HT-29 (cell line): ENCODE results near the gene DNASE1. TPM values are rescaled to one million over a fixed set of nuclear protein-coding genes. Genes with fewer than 3 reads are reported as not detected.
"Not testable (repeated sequence)": the region's sequence is repeated elsewhere in the genome, so short reads cannot be mapped to it uniquely, and the experiment has no call there.

Experiments
- DNase-seq: peaks from one replicate; pipeline ENCODE4 v3.0.0-alpha.2; 2015; ENCODE audit warnings: low spot score
- total RNA-seq: library from RNA; depleted of rRNA; stranded (reverse); fragments of >200 nt; shearing (Covaris generic); gene quantifications from 2 replicates; pipeline ENCODE4 v1.2.3, GENCODE V29; 2014

DNASE1 gene
- total RNA-seq, 1 experiment from 2014 or later, result 46.6 TPM

DNA sequence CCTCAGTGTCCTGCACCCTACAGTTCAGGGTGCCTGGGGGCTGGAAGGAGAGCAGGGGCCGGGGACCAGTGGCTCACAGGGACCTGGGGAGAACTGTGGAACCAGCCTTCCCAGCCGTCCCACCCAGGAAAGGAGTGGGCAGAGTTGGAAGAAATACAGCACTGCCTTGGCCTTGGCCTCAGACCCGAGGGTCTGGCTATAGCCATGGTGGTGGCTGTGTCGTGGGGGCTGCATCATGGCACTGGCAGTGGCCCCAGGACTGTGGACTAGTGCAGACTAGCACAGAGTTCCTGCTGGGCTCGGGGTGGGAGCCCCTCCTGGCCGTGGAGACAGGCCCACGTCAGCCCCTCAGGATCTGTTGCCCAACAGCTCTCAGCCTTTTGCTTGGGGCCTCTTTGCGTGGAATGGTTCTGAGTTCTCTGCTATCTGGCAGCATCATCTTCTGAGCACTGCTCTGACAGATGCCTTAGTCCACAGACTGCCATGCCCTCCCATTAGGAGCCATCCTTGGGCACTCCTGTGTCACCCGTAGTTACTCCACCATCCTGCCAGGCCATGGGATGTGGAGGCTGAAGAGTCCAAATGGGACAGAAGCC lies 12.6 kb upstream of the DNASE1 start:
- no peak for DNase-seq

DNA sequence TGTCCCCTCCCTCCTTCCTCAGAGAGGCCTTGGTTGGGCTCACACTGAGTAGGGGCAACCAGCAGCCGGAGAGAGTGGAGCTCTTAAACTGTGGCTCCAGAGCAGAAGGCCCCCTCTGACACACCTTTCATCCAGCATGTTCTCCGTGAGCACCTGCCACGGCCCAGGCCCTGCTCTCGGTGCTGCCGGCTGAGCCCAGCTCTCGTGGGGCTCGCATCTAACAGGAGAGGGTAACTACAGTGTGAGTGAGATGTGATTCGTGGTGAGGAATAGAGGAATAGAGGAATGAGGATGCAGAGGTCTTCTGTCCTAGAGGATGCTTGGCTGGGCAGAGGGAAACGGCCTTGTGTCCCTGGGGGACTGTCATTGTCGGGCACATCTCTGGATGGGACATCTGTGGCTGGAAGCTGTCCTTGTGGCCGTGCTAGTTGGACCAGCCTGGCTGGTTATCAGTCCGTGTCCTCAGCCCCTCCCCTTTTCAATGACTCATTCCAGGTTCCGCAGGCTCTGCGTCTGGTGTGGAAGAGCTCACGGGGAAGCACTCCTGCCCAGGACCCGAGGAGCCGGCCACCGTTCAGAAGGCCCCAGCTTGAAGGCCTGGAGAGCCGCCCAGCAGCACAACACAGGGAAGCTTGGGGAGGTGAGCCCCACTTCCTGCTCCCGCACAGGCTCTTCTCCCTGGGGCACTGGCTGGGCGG lies 11.9 kb upstream of the DNASE1 start:
- peak; percentile 89 for DNase-seq

DNA sequence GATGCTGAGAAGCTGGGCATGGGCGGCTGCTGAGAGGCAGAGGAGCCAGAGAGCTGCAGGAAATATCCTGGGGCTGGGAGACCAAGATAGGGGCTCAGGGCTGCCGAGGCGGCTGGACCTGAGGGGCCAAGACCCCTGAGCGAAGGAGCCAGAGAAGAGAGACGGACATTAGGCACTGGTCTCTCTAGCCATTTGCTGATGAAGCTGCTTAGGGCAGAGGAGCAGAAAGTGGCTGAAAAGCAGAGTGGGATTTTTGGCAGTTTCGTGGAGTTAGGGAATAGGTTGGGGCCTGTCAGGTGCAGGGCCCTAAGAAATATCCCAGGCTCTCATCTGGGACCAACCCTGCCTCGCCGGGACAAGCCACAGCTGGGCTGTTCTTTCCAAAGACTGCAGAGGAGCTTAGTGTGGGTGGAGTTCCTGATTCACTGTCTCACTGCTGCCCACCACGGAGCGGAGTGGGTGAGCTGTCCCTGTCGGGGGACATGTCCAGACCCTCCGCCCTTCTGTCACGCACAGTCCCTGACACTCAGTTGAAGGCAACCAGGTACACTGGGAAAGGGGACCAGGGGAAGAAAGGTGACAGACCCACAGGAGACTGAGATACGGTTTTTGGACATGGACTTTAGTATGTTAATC lies 11.3 kb upstream of the DNASE1 start:
- DNase-seq, result peak; percentile 5

DNA sequence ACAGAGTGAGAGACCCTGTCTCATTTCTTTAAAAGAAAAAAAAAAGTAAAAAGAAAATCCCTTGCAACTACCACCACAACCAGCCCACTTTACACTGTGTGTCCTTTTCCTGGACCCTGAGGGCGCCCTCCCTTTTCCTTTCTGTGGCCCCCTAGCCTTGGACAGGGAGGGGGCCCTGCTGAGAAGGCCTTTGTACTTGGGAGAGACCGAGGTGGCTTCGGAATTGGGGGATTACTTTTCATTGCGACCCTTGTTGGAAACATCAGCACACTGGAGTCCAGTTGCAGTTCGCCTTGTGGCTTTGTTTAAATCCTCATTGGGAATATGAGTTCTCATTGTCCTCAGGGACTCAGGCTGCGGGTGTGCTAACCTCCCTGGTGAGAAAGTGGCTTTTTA lies 9.4 kb upstream of the DNASE1 start:
- DNase-seq, result no peak

DNA sequence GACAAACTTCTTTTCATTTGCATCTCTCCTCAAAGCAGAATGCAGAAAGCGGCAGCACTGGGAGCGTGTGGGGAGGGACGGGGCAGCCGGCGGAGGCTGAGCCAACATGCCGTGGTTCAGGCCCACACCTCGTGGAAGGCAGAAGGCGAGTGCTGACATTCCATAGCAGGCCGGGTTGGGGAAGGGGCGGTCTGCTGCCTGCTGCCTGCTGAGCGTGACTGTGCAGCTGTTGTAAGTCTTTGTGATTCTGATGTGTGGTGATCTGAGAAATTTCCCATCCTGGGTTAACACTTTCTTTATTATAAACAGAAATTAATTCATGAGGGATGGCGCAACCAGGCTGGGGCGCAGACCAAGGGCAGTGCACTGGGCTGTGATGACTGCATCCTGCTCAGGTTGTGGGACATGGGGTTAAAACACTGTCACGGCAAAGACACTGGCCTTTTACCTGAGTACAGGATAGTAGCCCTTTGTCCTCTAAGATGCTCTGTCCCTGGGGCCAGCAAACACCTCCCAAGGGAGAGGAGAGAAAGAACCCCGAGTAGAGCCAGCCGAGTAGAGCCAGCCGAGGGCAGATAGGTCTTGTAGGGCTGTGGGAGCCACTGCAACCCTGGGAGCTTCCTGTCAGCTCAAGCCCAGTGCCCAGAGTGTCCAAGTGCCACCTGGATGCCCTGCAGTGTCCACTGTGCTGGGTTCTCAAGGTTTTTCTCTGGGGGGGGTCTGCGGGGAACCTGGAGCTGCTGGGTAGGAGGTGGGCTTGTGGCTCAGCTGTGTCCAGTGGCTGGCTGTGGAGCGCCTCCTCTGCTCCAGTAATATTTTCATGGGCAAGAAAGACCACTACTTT lies 8.8 kb upstream of the DNASE1 start:
- DNase-seq, result peak; percentile 73

DNA sequence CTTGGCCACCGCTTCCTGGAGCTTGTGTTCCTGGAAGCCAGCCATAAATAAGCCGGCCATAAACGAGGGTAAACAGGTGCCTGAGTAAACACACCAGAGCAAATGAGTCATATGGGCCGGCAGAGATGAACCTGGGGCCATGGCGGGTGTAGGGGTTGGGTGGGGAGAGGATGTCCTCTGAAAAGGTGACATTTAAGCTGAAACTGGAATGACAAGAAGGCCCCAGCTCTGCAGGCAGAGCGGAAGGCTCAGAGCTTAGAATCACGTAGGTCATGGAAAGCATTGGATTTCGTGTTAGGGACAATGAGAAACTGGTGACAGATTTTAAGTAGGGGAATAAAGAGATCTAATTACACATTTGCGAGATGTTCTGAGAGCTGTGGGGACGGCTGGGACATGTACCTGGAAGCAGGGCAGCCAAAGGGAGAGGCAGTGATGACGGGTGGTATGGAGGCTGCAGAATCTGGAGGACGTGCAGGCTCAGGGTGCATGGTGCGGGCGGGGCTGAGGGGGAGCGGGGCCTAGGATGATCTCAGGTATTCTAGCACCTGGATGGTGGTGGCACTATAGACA lies 8.1 kb upstream of the DNASE1 start:
- peak; percentile 89 for DNase-seq

DNA sequence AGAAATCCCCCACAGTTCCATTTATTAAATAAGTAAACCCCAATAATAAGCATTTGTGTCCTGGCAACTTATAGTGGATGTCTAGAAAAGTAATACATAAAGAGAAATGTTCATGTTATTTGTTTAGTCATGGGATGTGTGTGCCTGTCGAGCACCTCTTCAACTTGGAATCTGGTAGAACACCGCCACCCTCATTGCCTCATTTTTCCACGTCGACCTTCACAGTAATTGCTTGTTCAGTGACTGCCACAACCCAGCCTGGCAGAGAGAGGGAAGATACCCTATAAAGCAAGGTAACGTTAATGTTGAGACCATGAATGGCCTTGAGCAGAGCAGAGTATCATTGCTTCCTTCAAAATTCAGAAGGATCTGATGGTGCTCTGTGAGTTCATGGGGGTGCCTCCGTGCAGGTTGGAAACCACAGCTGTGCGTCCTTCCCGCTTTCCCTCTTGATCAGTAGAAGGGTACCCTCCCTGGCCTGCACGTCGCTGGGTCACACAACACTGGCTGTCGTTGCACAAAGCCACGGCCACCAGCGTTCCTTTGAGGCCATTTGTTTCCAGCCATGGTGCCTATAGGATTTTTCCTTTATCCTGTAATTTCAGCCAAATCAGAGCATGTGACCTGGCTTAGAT lies 3.7 kb upstream of the DNASE1 start:
- DNase-seq, result no peak

DNA sequence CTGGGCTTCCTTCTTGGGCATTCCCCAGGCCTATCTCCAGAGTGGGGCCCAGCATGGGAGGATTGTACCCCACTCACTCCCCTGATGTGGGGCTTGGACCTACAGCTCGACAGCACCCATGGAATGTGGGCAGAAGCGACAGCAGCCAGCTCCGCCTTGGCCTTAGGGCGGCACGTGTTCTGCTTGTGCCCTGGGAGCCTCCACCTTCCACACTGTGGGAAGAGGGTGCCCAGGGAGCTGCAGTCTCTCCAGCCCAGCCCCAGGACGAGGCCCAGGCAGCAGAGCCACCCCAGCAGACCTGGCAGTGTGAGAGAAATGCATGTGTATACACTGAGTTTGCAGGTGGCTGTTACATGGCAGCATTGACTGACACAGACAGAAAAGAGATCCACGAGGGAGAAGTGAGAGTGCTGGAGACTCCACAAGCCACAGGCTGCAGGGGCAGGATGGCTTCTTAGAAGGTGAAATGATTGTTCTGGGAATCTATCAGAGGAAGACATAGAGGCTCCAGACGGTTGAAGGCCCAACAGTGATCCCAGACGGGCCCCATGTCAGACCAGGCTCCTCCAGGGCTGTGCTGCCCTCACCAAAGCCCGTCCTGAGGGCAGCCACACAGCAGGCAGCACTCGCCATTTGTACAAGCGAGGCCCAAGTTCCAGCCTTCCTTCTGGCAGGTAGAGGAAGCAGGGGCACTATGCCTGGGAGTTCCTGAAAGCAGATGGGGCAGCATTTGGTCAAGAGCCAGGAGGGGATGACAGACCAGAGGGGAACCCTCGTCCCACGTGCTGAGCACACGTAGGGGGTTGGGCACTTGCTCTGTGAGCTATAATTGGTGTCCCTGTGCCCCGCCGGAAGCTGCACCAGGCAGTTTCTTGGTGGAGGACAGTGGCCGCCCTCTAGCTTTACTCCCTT lies 2.8 kb upstream of the DNASE1 start:
- no peak for DNase-seq

DNA sequence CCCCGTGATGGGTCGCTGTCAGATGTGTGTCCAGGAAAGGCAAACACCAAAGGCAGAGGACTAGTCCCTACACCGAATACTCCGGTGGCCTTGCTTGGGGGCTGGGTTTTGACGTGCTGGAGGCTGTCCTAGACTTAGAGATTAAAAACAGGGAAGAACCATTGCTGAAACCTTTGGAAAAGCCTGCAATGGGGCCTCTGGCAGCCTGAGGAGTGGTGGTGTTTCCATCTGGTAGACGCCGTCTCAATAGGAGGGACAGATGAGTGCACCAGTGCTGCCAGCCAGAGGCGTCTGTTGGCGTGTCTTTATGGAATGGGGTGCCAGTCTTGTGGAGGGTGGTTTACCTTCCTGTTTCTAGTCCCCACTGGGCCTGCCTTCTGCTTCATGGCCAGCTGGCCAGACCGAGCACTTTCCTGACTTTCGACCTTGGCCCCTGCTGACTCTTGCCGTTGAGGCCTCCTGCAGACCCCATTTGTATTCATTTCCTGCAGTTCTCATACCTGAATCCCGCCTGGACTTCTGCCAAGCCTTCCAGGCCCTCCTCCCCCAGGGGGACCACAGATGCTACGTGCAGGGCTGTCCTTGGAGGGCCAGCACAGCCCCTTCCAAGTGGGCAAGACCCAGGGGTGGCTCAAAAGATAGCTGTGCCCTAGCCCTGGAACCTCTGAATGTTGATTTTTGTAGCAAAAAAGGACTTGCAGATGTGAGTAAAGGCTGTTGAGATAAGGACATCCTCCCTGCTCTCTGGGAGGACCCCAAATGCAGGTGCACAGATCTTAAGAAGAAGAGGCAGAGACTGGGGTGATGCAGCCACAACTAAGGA lies 1.9 kb upstream of the DNASE1 start:
- DNase-seq, result no peak

DNA sequence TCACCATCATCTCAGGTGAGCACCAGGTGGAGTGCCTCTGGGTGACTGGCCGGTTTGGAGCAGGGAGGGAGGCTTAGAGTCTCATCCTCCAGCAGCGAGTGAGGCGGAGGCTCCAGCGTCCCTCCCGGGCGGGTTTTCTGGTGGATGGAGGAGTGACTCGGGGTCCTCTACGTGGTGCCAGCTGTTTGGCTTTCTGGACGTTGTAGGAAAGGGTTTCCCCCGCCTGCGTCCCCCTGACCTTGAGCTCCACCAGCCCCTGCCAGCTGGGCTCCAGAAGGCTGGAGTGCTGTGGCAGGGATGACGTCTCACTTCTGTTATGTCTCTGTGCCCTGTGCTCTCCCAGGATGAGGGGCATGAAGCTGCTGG lies 522 bp downstream of the DNASE1 start:
- no peak for DNase-seq

DNA sequence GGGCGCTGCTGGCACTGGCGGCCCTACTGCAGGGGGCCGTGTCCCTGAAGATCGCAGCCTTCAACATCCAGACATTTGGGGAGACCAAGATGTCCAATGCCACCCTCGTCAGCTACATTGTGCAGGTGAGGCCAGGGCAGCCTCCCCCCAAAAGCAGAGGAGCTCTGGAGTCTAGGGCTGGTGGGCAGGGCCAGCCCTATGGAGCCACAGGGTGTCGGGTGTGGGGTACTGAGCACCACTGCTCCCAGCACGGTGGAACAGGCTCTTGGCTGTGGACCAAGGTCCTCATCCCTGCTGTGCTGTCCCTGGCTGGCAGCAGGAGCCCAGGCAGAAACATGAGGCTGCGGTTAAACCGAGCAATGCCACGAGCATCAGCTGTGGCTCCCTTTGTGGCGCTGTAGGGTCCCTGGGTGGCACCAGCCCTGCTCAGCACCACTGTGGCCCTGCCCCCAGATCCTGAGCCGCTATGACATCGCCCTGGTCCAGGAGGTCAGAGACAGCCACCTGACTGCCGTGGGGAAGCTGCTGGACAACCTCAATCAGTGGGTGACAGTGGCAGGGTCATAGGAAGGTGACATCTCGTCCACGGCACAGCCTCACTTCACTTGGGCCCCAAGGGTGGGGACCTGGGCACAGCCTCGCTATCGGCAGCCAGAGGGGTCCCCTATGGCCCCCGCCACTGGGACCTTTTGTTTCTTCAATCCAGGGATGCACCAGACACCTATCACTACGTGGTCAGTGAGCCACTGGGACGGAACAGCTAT lies 1.1 kb downstream of the DNASE1 start:
- DNase-seq, result no peak

DNA sequence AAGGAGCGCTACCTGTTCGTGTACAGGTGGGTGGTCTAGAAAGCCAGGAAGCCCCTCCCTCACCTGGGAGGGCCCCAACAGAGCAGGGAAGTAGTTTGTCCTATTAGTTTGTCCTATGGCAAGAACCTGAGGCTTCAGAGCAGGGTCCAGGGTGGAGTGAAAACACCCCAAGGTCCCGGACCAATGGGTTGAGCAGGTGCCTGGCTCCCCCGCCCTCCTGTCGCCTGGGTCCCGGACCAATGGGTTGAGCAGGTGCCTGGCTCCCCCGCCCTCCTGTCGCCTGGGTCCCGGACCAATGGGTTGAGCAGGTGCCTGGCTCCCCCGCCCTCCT lies 1.6 kb downstream of the DNASE1 start:
- DNase-seq, result not testable (repeated sequence)

DNA sequence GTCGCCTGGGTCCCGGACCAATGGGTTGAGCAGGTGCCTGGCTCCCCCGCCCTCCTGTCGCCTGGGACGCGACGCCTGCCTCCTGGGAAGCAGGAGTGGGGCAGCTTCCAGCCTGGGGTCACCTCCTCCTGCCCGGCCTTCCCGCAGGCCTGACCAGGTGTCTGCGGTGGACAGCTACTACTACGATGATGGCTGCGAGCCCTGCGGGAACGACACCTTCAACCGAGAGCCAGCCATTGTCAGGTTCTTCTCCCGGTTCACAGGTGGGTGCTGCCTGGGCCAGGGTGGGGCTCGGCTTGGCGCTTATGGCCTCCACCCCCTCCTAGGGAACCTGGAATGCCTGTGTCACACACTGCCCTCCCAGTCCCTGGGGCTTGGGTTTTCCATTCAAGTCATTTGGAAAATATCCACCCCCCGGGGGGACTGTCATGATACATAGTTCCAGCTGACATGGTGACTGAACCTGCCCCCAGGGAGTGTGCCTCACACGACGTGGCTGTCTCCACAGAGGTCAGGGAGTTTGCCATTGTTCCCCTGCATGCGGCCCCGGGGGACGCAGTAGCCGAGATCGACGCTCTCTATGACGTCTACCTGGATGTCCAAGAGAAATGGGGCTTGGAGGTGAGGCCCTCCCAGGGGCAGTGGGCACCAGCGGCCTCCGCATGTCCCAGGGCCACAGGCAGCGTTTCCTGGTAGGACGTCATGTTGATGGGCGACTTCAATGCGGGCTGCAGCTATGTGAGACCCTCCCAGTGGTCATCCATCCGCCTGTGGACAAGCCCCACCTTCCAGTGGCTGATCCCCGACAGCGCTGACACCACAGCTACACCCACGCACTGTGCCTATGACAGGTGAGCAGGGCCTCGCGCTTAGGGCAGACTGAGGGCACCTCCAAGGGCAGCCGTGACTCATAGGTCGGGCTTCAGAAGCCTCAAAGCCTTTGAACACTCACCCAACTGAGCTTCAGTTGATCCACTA lies 2.3 kb downstream of the DNASE1 start:
- DNase-seq, result no peak

DNA sequence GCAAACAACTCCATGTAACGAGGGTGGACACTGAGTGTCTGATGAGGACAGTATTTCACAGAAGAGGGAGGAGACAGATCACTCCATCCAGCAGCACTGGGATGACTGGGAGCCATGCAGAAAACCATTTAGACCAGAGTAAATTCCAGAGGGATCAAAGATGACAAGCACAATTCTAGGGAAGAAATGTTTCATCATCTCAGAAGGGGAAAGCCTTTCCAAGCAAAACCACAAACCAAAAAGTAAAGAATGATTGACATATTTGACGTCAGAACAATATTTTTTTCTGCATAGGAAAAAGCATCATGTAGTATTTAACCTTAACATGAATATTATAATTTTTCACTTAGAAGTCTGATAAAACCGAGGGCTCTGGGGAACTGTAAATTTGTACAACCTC lies 4.8 kb downstream of the DNASE1 start:
- no peak for DNase-seq

DNA sequence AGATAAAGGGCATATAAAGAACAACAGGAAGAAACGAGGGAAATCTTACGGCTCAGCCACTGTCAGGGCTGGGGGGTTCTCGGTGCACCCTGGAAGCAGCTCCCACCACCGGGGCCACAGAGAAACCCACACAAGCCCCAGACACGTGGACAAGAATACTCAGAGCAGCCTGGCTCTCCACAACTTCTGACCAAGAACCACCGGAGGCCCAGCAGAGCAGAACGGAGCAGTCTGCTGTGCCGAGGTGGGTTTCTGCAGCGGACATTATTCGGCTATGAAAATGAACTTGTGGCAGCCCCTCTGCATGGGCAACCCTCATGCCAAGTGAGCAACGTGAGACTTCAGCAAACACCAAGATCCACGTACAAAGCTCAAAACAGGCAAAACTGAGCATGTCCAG lies 6.8 kb downstream of the DNASE1 start:
- DNase-seq, result no peak

DNA sequence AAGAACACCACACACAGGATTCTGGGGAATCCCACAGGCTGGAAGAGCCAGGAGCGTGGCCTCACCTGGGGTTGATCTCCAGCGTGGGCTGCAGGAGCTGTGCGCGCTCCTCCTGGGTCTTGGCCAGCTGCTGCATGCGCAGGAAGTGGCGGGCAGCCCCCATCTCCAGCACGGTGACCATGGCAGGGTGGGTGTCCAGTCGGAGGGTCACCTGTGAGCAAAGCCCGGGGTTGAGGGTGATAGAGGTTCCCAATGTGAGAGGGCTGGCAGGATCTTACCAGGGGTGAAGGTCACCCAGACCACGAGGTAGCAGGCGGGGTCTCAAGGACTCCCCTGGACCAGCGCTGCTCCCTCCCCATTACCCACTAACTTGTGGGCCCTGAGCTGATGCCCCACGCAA lies 7.4 kb downstream of the DNASE1 start:
- DNase-seq, result no peak

DNA sequence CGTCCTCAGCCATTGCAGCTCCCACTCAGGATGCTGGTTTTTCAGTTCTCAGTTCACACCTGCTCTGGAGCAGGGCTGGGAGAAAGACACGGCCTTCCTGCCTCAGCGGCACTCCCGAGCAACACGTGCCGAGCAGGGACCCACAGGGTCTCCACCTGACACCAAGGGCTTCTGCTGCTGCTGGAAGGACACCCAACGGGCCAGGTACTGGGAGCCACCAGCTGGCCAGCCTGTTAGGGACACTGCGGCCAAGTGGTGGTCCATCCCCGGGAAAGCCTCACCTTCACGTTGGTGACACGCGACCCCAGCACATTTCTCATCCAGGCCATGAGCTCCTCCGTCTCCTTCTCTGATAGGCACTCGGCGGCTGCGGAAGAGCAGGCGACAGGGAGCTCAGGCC lies 8.1 kb downstream of the DNASE1 start:
- DNase-seq, result no peak
